ENCODE data around the gene COL4A2. TPM values are rescaled to one million over a fixed set of nuclear protein-coding genes. Genes with fewer than 3 reads are reported as not detected.

Gene COL4A2
- polyA plus RNA-seq, 2 of the 4 experiments (the other 2 are of a cell fraction): 46.9 to 119 TPM

DNA sequence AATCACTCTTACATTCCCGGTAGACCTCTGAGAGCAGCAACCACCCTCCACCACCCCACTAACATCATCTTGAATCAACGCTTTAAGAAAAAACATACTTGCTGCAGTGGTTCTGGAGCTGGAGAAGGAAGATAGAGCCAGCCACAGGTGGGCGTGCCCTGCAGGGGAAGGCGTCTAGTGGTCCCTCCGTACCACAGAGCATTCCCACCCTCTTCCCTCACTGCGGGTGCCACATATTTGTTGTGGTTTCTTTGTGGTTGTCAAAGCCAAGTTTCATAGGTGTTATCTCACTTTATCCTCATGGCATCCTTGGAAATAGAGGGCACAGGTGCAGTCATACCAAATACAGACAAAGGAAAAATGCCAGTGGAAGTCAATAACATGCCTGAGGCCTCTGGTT, 22.2 kb downstream of the COL4A2 start:
- no peak for DNase-seq (ENCODE audit: low read depth in 1 of 2, low spot score in 1 of 2)
- FAIRE-seq: no peak
- CTCF ChIA-PET: interaction anchor here (0.9 kb wide), 1 partner anchor 12 kb away, joined by 3 read pairs; no protein-coding TSS in a partner anchor
- POLR2A ChIA-PET: no interaction called here
- ATAC-seq: no peak
- TF ChIP-seq MAFK (IDR thresholded peaks at IDR 0.05; ENCODE audit: partially characterized antibody): no peak
- no peak for TF ChIP-seq CBX8 (IDR thresholded peaks at IDR 0.05)
- TF ChIP-seq, protein P1, sequence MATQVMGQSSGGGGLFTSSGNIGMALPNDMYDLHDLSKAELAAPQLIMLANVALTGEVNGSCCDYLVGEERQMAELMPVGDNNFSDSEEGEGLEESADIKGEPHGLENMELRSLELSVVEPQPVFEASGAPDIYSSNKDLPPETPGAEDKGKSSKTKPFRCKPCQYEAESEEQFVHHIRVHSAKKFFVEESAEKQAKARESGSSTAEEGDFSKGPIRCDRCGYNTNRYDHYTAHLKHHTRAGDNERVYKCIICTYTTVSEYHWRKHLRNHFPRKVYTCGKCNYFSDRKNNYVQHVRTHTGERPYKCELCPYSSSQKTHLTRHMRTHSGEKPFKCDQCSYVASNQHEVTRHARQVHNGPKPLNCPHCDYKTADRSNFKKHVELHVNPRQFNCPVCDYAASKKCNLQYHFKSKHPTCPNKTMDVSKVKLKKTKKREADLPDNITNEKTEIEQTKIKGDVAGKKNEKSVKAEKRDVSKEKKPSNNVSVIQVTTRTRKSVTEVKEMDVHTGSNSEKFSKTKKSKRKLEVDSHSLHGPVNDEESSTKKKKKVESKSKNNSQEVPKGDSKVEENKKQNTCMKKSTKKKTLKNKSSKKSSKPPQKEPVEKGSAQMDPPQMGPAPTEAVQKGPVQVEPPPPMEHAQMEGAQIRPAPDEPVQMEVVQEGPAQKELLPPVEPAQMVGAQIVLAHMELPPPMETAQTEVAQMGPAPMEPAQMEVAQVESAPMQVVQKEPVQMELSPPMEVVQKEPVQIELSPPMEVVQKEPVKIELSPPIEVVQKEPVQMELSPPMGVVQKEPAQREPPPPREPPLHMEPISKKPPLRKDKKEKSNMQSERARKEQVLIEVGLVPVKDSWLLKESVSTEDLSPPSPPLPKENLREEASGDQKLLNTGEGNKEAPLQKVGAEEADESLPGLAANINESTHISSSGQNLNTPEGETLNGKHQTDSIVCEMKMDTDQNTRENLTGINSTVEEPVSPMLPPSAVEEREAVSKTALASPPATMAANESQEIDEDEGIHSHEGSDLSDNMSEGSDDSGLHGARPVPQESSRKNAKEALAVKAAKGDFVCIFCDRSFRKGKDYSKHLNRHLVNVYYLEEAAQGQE (IDR thresholded peaks at IDR 0.05): no peak
- TF ChIP-seq, protein P2, sequence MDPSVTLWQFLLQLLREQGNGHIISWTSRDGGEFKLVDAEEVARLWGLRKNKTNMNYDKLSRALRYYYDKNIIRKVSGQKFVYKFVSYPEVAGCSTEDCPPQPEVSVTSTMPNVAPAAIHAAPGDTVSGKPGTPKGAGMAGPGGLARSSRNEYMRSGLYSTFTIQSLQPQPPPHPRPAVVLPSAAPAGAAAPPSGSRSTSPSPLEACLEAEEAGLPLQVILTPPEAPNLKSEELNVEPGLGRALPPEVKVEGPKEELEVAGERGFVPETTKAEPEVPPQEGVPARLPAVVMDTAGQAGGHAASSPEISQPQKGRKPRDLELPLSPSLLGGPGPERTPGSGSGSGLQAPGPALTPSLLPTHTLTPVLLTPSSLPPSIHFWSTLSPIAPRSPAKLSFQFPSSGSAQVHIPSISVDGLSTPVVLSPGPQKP (IDR thresholded peaks at IDR 0.05; ENCODE audit: low read depth, low read length): no peak
- no peak for TF ChIP-seq ZSCAN20 (CRISPR knock-in tag; IDR thresholded peaks at IDR 0.05)
- no peak for TF ChIP-seq RFX5 (IDR thresholded peaks at IDR 0.05)
- TF ChIP-seq, protein P3, sequence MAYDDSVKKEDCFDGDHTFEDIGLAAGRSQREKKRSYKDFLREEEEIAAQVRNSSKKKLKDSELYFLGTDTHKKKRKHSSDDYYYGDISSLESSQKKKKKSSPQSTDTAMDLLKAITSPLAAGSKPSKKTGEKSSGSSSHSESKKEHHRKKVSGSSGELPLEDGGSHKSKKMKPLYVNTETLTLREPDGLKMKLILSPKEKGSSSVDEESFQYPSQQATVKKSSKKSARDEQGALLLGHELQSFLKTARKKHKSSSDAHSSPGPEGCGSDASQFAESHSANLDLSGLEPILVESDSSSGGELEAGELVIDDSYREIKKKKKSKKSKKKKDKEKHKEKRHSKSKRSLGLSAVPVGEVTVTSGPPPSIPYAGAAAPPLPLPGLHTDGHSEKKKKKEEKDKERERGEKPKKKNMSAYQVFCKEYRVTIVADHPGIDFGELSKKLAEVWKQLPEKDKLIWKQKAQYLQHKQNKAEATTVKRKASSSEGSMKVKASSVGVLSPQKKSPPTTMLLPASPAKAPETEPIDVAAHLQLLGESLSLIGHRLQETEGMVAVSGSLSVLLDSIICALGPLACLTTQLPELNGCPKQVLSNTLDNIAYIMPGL (CRISPR knock-in tag; IDR thresholded peaks at IDR 0.05; ENCODE audit: borderline replicate concordance): no peak
- TF ChIP-seq RARB (CRISPR knock-in tag; IDR thresholded peaks at IDR 0.05): no peak
- TF ChIP-seq KDM1A (IDR thresholded peaks at IDR 0.05; ENCODE audit: low read depth): no peak
- no peak for TF ChIP-seq JUNB (IDR thresholded peaks at IDR 0.05)
- no peak for TF ChIP-seq RNF2 (IDR thresholded peaks at IDR 0.05; ENCODE audit: borderline replicate concordance, low read depth)
- TF ChIP-seq, protein P4, sequence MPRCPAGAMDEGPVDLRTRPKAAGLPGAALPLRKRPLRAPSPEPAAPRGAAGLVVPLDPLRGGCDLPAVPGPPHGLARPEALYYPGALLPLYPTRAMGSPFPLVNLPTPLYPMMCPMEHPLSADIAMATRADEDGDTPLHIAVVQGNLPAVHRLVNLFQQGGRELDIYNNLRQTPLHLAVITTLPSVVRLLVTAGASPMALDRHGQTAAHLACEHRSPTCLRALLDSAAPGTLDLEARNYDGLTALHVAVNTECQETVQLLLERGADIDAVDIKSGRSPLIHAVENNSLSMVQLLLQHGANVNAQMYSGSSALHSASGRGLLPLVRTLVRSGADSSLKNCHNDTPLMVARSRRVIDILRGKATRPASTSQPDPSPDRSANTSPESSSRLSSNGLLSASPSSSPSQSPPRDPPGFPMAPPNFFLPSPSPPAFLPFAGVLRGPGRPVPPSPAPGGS (IDR thresholded peaks at IDR 0.05): no peak
- TF ChIP-seq, protein P5, sequence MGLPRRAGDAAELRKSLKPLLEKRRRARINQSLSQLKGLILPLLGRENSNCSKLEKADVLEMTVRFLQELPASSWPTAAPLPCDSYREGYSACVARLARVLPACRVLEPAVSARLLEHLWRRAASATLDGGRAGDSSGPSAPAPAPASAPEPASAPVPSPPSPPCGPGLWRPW (IDR thresholded peaks at IDR 0.05): no peak
- no peak for TF ChIP-seq PHF8 (IDR thresholded peaks at IDR 0.05; ENCODE audit: borderline replicate concordance, low read depth)
- TF ChIP-seq GATA3 (IDR thresholded peaks at IDR 0.05; ENCODE audit: borderline replicate concordance): no peak
- TF ChIP-seq CHD4 (IDR thresholded peaks at IDR 0.05; ENCODE audit: borderline replicate concordance): no peak
- Histone ChIP-seq H3K4me1 (peaks cover 34% of the 10 kb centered on the region), H3K27ac (peak overlapping the region in 1 of 2 experiments; percentile 52; a peak in 1 of 6 replicates), H3K4me3 (no peak overlapping the region), H3K9me3 (no peaks in the 10 kb centered on the region), H3K4me2 (no peak overlapping the region)
- WGBS (ENCODE audit: missing lambda C conversion rate): 91% methylated on average over 6 of the region's 6 CpGs

DNA sequence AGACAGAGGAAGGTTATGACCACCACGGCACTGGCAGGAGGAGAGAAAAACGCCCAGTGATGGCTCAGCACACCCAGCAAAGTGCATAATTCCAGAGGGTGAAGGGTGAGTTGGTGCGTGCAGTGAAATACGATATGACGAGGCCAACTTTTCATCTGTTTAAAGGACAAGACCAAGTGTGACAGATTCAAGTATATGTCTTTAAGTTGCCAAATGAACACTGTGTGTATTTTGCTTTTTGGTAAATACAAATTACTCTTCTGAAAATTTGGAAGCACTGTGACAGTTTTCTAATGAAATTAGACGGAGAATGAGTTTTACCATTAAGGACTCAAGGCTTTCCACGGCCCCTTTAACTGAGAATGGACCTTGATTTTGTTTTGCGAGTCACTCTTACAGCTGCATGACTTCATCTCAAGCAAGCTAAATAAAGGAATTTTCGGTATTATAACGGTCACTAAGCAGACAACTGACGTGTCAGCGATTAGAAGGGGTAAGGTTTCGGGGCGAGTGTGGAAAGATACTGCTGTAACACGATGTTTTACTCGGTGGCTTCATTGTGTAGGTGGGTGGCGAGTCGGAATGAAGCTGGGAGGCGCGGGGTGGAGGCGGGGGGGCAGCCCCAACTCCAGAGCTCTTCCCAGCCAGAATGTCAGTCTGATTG, 22.8 kb downstream of the COL4A2 start:
- FAIRE-seq (no peak), ATAC-seq (no peak), DNase-seq (ENCODE audit: low read depth in 1 of 2, low spot score in 1 of 2) (no peak)
- ChIA-PET CTCF (interaction anchor here (0.9 kb wide), 1 partner anchor 11 kb away, joined by 3 read pairs; no protein-coding TSS in a partner anchor), POLR2A (no interaction called here)
- H3K27ac ChIP-seq: peak overlapping the region in 1 of 2 experiments; percentile 52; a peak in 2 of 6 replicates
- peak overlapping the region; percentile 5; the same call in 2 of the 3 replicates for H3K4me2 ChIP-seq
- H3K9me3 ChIP-seq: no peaks in the 10 kb centered on the region
- 79% methylated on average over 21 of the region's 21 CpGs for WGBS (ENCODE audit: missing lambda C conversion rate)
- peaks cover 32% of the 10 kb centered on the region for H3K4me1 ChIP-seq
- no peak overlapping the region for H3K4me3 ChIP-seq
- no peak for TF ChIP-seq GATA3 (IDR thresholded peaks at IDR 0.05; ENCODE audit: borderline replicate concordance)
- TF ChIP-seq FOXS1 (CRISPR knock-in tag; IDR thresholded peaks at IDR 0.05): no peak
- no peak for TF ChIP-seq NR3C1 (IDR thresholded peaks at IDR 0.05)
- TF ChIP-seq EHF (CRISPR knock-in tag; IDR thresholded peaks at IDR 0.05): no peak
- TF ChIP-seq RARB (CRISPR knock-in tag; IDR thresholded peaks at IDR 0.05): no peak
- no peak for TF ChIP-seq RCOR1 (IDR thresholded peaks at IDR 0.05; ENCODE audit: low read depth, low read length)
- TF ChIP-seq HDAC2 (IDR thresholded peaks at IDR 0.05): no peak
- TF ChIP-seq ZFP36 (IDR thresholded peaks at IDR 0.05; ENCODE audit: borderline replicate concordance, partially characterized antibody): no peak
- no peak for TF ChIP-seq MYC (IDR thresholded peaks at IDR 0.05; ENCODE audit: borderline replicate concordance, low read length)
- TF ChIP-seq POLR2A (IDR thresholded peaks at IDR 0.05; ENCODE audit: low read length): no peak
- no peak for TF ChIP-seq MAFK (IDR thresholded peaks at IDR 0.05; ENCODE audit: partially characterized antibody)
- no peak for TF ChIP-seq HOXB13 (CRISPR knock-in tag; IDR thresholded peaks at IDR 0.05; ENCODE audit: low read depth)
- no peak for TF ChIP-seq HOXA7 (CRISPR knock-in tag; IDR thresholded peaks at IDR 0.05)
- TF ChIP-seq, protein P6, sequence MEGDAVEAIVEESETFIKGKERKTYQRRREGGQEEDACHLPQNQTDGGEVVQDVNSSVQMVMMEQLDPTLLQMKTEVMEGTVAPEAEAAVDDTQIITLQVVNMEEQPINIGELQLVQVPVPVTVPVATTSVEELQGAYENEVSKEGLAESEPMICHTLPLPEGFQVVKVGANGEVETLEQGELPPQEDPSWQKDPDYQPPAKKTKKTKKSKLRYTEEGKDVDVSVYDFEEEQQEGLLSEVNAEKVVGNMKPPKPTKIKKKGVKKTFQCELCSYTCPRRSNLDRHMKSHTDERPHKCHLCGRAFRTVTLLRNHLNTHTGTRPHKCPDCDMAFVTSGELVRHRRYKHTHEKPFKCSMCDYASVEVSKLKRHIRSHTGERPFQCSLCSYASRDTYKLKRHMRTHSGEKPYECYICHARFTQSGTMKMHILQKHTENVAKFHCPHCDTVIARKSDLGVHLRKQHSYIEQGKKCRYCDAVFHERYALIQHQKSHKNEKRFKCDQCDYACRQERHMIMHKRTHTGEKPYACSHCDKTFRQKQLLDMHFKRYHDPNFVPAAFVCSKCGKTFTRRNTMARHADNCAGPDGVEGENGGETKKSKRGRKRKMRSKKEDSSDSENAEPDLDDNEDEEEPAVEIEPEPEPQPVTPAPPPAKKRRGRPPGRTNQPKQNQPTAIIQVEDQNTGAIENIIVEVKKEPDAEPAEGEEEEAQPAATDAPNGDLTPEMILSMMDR (IDR thresholded peaks at IDR 0.05): no peak
- TF ChIP-seq JUN (IDR thresholded peaks at IDR 0.05): no peak
